Subcutaneous abdominal adipose tissue (tissue), 5 donors: ENCODE results near the gene CPSF4.
"Not testable (repeated sequence)": the region's sequence is repeated elsewhere in the genome, so short reads cannot be mapped to it uniquely, and the experiment has no call there.

Experiments used
- H3K27ac ChIP-seq: one replicate; pipeline ENCODE4 v1.7.0; 2013; ENCODE audit warnings: low read depth, mild to moderate bottlenecking, inconsistent platforms, low read length, moderate library complexity
- H3K27me3 ChIP-seq, 5 donors: one replicate each; pipeline ENCODE4 v1.7.0; 2013; ENCODE audit warnings: low read length in 5 of 5, inconsistent platforms in 1 of 5; ENCODE audit not compliant: control insufficient read depth in 5 of 5, insufficient read depth in 4 of 5
- H3K36me3 ChIP-seq, 5 donors: one replicate each; pipeline ENCODE4 v1.7.0; 2013; ENCODE audit warnings: low read length in 5 of 5; ENCODE audit not compliant: control insufficient read depth in 5 of 5, insufficient read depth in 5 of 5
- H3K4me1 ChIP-seq, 5 donors: one replicate each; pipeline ENCODE4 v1.7.0; 2013; ENCODE audit warnings: low read length in 5 of 5, mild to moderate bottlenecking in 3 of 5, moderate library complexity in 1 of 5; ENCODE audit not compliant: control insufficient read depth in 5 of 5, insufficient read depth in 5 of 5
- H3K4me3 ChIP-seq, 5 donors: one replicate each; pipeline ENCODE4 v1.7.0; 2013; ENCODE audit warnings: low read length in 5 of 5, low read depth in 1 of 5
- H3K9ac ChIP-seq, 5 donors: one replicate each; pipeline ENCODE4 v1.7.0; 2013; ENCODE audit warnings: low read length in 5 of 5, mild to moderate bottlenecking in 4 of 5, moderate library complexity in 3 of 5
- H3K9me3 ChIP-seq, 5 donors: one replicate each; pipeline ENCODE4 v1.7.0; 2013; ENCODE audit warnings: low read length in 5 of 5; ENCODE audit not compliant: control insufficient read depth in 5 of 5
- donor health status: healthy.
- donor health status: healthy.
- donor health status: healthy.
- donor health status: healthy.
- donor health status: healthy.

The CPSF4 gene

DNA sequence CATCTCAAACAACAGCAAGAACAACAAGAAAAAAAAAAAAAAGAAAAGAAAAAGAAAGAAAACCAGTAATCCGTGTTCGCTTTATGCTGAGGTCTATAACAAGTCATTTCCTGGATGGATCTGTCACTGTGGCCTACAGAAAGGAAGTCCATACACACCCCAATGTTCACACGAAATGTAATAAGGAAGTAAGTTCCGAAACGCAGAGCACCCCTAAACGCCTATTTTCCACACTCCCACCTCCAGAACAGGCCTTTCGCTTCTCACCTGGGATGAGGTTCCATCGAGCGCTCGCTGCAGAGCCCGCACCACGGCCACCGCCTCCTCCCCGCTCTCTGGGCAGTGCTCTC lies 60.6 kb downstream of the CPSF4 start:
- peak overlapping the region; percentile 95 for H3K27ac ChIP-seq
- H3K9me3 ChIP-seq: peaks cover 0 to 5% (median 3%) of the 10 kb centered on the region in 5 donors
- H3K36me3 ChIP-seq: peaks cover 5 to 22% (median 12%) of the 10 kb centered on the region in 5 donors
- peak overlapping the region; percentile 86 to 100 (median 98) for H3K4me3 ChIP-seq
- H3K9ac ChIP-seq: peak overlapping the region; percentile 88 to 97 (median 96)
- no peaks in the 10 kb centered on the region for H3K27me3 ChIP-seq
- peaks cover 9 to 37% (median 36%) of the 10 kb centered on the region in 5 donors for H3K4me1 ChIP-seq

DNA sequence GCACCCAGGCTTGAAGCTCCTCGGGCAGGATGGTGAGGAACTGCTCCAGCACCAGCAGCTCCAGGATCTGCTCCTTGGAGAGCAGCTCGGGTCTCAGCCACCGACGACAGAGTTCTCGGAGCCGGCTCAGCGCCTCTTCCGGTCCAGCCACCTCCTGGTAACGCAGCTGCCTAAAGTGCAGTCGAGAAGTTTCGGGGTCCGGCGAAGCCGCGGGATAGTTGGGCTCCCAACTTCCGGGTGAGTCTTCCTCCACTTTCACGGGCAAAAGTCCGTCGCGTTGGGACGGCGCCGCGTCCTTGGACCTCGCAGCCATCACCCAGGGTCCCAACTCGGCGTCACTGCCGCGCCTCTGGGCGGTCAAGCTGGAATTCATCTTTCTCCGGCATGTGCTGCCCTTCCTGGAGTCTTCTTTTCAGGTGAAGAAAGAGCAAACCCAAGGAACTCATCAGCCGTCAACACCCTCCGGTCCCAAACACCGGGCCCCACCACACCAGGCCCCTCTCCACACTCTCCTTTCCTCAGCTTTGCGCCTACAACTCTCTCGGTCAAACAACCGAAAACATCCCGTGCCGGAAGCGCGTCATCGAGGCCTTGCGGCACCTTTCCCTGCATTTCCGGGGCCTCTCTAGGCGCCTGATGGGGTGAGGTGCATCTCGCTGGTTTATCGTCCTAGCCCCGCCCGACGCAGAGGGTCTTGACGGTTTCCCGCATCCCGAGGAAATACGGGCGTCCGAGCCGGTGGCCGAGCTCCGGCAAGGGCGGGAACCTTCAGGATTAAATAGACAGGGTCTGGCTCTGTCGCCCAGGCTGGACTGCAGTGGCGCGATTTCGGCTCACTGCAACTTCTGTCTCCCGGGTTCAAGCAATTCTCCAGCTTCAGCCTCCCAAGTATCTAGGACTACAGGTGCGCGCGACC lies 61.2 kb downstream of the CPSF4 start, which contains the start of gene ZNF394:
ZNF394 (minus strand) TSS at position 561 of the 916 bp plus-strand sequence; CDS start at position 373, 188 bp downstream.
- Histone ChIP-seq H3K27me3 (no peaks in the 10 kb centered on the region), H3K4me1 (peaks cover 12 to 37% (median 36%) of the 10 kb centered on the region in 5 donors), H3K36me3 (peaks cover 5 to 17% (median 7%) of the 10 kb centered on the region in 5 donors), H3K9me3 (no peaks in the 10 kb centered on the region), H3K27ac (peak within 1 kb of the TSS; percentile 95), H3K9ac (peak within 1 kb of the TSS; percentile 88 to 97 (median 96)), H3K4me3 (peak within 1 kb of the TSS; percentile 86 to 100 (median 98))

DNA sequence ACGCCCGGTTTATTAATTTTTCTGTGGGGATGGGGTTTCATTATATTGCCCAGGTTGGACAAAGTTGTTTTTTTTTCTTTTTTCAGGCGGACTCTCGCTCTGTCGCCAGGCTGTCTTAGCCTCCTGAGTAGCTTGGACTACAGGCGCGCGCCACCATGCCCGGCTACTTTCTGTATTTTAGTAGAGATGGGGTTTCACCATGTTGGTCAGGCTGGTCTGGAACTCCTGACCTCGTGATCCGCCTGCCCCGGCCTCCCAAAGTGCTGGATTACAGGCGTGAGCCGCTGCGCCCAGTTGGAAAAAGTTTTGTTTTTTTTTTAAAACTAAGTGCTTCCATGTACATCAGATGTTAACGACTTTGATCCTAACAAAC lies 61.9 kb downstream of the CPSF4 start:
- peaks cover 12 to 42% (median 40%) of the 10 kb centered on the region in 5 donors for H3K4me1 ChIP-seq
- peak overlapping the region in 4 of 5 donors; percentile 88 to 97 (median 96) for H3K9ac ChIP-seq
- peak overlapping the region; percentile 95 for H3K27ac ChIP-seq
- H3K27me3 ChIP-seq: no peaks in the 10 kb centered on the region
- H3K4me3 ChIP-seq: peak overlapping the region; percentile 86 to 100 (median 98)
- H3K36me3 ChIP-seq: peaks cover 5 to 15% (median 6%) of the 10 kb centered on the region in 5 donors
- H3K9me3 ChIP-seq: no peaks in the 10 kb centered on the region

DNA sequence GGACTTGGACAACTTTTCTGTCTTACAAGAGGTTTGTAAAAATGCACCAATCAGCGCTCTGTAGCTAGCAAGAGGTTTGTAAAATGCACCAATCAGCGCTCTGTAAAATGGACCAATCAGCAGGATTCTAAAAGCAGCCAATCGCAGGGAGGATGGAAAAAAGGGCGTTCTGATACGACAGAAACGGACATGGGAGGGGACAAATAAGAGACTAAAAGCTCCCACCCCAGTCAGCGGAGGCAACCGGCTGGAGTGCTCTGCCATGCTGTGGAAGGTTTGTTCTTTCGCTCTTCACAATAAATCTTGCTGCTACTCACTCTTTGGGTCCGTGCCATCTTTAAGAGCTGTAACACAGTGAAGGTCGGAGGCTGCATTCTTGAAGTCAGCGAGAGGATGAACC lies 62.5 kb downstream of the CPSF4 start:
- peak overlapping the region; percentile 95 for H3K27ac ChIP-seq
- not testable (repeated sequence) for H3K9ac ChIP-seq, H3K27me3 ChIP-seq, H3K9me3 ChIP-seq
- peaks cover 3 to 12% (median 5%) of the 10 kb centered on the region in 5 donors for H3K36me3 ChIP-seq
- peak overlapping the region in 2 of 5 donors; percentile 94 to 100 for H3K4me3 ChIP-seq
- H3K4me1 ChIP-seq: peaks cover 12 to 48% (median 46%) of the 10 kb centered on the region in 5 donors

DNA sequence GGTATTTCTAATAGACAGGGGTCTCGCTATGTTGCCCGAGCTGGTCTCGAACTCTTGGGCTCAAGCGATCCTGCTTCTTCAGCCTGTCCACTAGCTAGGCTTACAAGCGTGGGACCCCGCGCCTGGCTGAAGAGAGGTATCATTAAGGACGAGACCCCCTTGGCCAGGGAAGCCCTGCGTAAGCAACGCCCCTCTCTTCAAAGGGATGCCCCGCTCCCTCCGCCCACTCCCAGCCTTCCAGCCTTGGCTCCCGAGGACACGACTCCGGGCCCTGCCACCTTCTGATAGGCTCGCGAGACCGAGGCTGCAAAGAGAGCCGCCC lies 65.5 kb downstream of the CPSF4 start:
- Histone ChIP-seq H3K4me1 (peaks cover 2 to 43% (median 37%) of the 10 kb centered on the region in 5 donors), H3K9me3 (no peaks in the 10 kb centered on the region), H3K4me3 (peak overlapping the region; percentile 82 to 96 (median 93)), H3K36me3 (no peaks in the 10 kb centered on the region), H3K27ac (peak overlapping the region; percentile 97), H3K27me3 (no peaks in the 10 kb centered on the region), H3K9ac (peak overlapping the region in 4 of 5 donors; percentile 80 to 97 (median 96))

DNA sequence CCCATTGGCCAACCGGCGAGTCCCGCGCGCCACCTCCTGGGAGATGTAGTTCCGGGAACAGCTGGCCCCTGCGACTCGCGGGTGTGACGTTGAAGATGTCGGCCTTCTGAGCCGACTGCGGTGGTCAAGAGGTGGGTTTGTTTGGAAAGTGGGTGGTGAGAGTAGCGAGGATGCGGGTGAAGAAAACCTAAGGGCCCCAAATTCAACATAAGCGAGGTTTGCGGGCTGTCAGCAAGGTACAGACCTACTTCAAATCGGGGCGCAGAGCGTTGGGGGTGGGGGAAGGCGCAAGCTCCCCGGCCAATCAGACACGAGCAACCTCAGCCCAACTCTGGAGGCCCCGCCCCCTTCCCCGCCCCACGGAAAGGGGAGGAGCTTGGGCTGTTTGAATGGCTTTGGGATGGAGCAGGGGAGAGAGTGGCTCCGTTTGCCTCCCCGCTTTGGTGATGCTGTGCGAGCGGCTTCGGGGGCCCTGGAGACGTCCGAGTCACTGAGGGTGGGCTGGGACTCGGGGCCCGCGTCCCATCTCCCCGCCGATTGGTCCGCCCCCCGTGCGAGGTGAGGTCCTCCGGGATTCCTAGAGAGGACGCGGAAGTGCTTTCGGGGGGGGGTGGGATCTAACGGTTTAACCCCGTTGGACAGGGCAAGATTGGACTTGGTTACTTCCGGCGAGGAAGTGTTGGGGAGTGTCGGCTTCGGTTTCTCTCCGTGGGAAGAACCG lies 66.0 kb downstream of the CPSF4 start, which contains the start of gene ZKSCAN5:
ZKSCAN5 (plus strand) TSS at position 60 of the 721 bp plus-strand sequence. CDS start 1,383 bp downstream, outside the sequence.
- Histone ChIP-seq H3K9me3 (no peaks in the 10 kb centered on the region), H3K36me3 (no peaks in the 10 kb centered on the region), H3K4me1 (peaks cover 2 to 39% (median 32%) of the 10 kb centered on the region in 5 donors), H3K9ac (peak within 1 kb of the TSS; percentile 80 to 97 (median 95)), H3K27ac (peak within 1 kb of the TSS; percentile 97), H3K4me3 (peak within 1 kb of the TSS; percentile 82 to 96 (median 93)), H3K27me3 (no peaks in the 10 kb centered on the region)

DNA sequence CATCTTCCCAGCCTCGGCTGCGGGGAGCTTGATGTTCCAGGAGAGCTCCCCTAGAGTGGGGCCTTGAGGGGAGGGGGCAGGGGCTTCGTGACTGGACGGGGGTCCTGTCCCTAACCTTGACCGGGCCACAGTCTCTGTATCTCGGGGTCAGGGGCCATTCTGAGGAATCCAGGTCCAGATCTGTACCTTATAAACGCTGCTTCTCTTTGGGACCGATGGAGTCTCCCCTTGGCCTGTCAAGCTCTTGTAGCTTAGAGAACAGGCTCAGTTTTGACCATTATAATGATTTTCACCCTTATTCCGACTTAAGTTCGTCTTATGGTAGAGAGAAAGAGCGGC lies 66.5 kb downstream of the CPSF4 start:
- peak overlapping the region; percentile 82 to 96 (median 93) for H3K4me3 ChIP-seq

More for the DNA sequence above, 66.5 kb downstream of the CPSF4 start:
- H3K36me3 ChIP-seq: no peaks in the 10 kb centered on the region
- H3K9me3 ChIP-seq: no peaks in the 10 kb centered on the region
- H3K9ac ChIP-seq: peak overlapping the region; percentile 80 to 97 (median 95)
- H3K27ac ChIP-seq: peak overlapping the region; percentile 97
- H3K4me1 ChIP-seq: peaks cover 2 to 39% (median 32%) of the 10 kb centered on the region in 5 donors
- no peaks in the 10 kb centered on the region for H3K27me3 ChIP-seq
